ENCODE results near the gene GULP1.
"Not testable (repeated sequence)": the region's sequence is repeated elsewhere in the genome, so short reads cannot be mapped to it uniquely, and the experiment has no call there.

The GULP1 gene

GRCh38 chr2:188456114-188456909 is 164.6 kb downstream of the GULP1 start:
- H3K14ac ChIP-seq (ENCODE audit: low read length) = no peak overlapping the region
- no peak overlapping the region for H2AFZ ChIP-seq (ENCODE audit: low read length)
- no peak overlapping the region for H2BK15ac ChIP-seq (ENCODE audit: low read length)
- no CpG with 5 or more reads among the region's 12 CpGs for WGBS, 2 donors (ENCODE audit: extremely low coverage in 2 of 2, insufficient read length in 2 of 2, insufficient replicate concordance in 1 of 2)
- peaks cover 0 to 2% of the 10 kb centered on the region in 2 donors for H3K4me1 ChIP-seq (ENCODE audit: control insufficient read depth in 2 of 2, insufficient read depth in 1 of 2, low read depth in 1 of 2, low read length in 2 of 2)
- DNase-seq (ENCODE audit: low spot score) = no peak
- H3K36me3 ChIP-seq (replicated peaks in 1 of 2; ENCODE audit: control insufficient read depth in 2 of 2, insufficient read depth in 2 of 2, low read length in 2 of 2) = peaks cover 0 to 5% of the 10 kb centered on the region in 2 donors
- H3K4ac ChIP-seq (ENCODE audit: low read length) = no peak overlapping the region
- H3K79me1 ChIP-seq (ENCODE audit: low read depth, low read length) = peaks cover 2% of the 10 kb centered on the region
- H4K8ac ChIP-seq (ENCODE audit: low read depth, low read length) = no peak overlapping the region
- H3K4me2 ChIP-seq (ENCODE audit: insufficient read depth, low read length, poor library complexity, severe bottlenecking) = no peak overlapping the region
- peak overlapping the region; percentile 31 for H3K18ac ChIP-seq (ENCODE audit: low read length)
- no peak overlapping the region for H3K4me3 ChIP-seq (ENCODE audit: low read length in 2 of 2)
- no peak overlapping the region for H2BK5ac ChIP-seq (ENCODE audit: low read length)
- H3K9ac ChIP-seq (ENCODE audit: low read depth, low read length, poor library complexity) = no peak overlapping the region
- H3K9me3 ChIP-seq (replicated peaks in 1 of 2; ENCODE audit: control insufficient read depth in 2 of 2, insufficient read depth in 1 of 2, low read depth in 1 of 2, low read length in 2 of 2) = peaks cover 0 to 37% of the 10 kb centered on the region in 2 donors
- H2BK12ac ChIP-seq (ENCODE audit: low read length) = no peak overlapping the region
- no peak overlapping the region for H3K23ac ChIP-seq (ENCODE audit: low read depth, low read length, poor library complexity)
- H3K27me3 ChIP-seq (ENCODE audit: control insufficient read depth in 3 of 3, insufficient read depth in 3 of 3, low read depth in 1 of 3, low read length in 3 of 3) = no peaks in the 10 kb centered on the region
- H2BK120ac ChIP-seq (ENCODE audit: low read depth, low read length) = no peak overlapping the region
- H2AK5ac ChIP-seq (ENCODE audit: low read depth, low read length) = no peak overlapping the region
- no peak overlapping the region for H3K27ac ChIP-seq (replicated peaks; ENCODE audit: low read length)
- H4K91ac ChIP-seq (ENCODE audit: low read depth, low read length, poor library complexity) = no peak overlapping the region

- Histone ChIP-seq H3K14ac (ENCODE audit: low read length) (no peak overlapping the region), H3K18ac (ENCODE audit: low read length) (no peak overlapping the region), H2BK120ac (ENCODE audit: low read depth, low read length) (no peak overlapping the region), H4K8ac (ENCODE audit: low read depth, low read length) (no peak overlapping the region), H3K9me3 (replicated peaks in 1 of 2; ENCODE audit: control insufficient read depth in 2 of 2, insufficient read depth in 1 of 2, low read depth in 1 of 2, low read length in 2 of 2) (peaks cover 0 to 39% of the 10 kb centered on the region in 2 donors), H3K27me3 (ENCODE audit: control insufficient read depth in 3 of 3, insufficient read depth in 3 of 3, low read depth in 1 of 3, low read length in 3 of 3) (no peaks in the 10 kb centered on the region), H3K23ac (ENCODE audit: low read depth, low read length, poor library complexity) (no peak overlapping the region), H2AK5ac (ENCODE audit: low read depth, low read length) (no peak overlapping the region), H3K4me1 (ENCODE audit: control insufficient read depth in 2 of 2, insufficient read depth in 1 of 2, low read depth in 1 of 2, low read length in 2 of 2) (peaks cover 0 to 2% of the 10 kb centered on the region in 2 donors), H3K36me3 (replicated peaks in 1 of 2; ENCODE audit: control insufficient read depth in 2 of 2, insufficient read depth in 2 of 2, low read length in 2 of 2) (peaks cover 0 to 3% of the 10 kb centered on the region in 2 donors), H2BK5ac (ENCODE audit: low read length) (no peak overlapping the region), H2BK12ac (ENCODE audit: low read length) (no peak overlapping the region), H3K4ac (ENCODE audit: low read length) (no peak overlapping the region), H3K4me3 (ENCODE audit: low read length in 2 of 2) (no peak overlapping the region), H2AFZ (ENCODE audit: low read length) (no peak overlapping the region), H3K79me1 (ENCODE audit: low read depth, low read length) (peaks cover 2% of the 10 kb centered on the region), H3K27ac (replicated peaks; ENCODE audit: low read length) (no peak overlapping the region), H4K91ac (ENCODE audit: low read depth, low read length, poor library complexity) (no peak overlapping the region), H3K9ac (ENCODE audit: low read depth, low read length, poor library complexity) (no peak overlapping the region), H2BK15ac (ENCODE audit: low read length) (no peak overlapping the region), H3K4me2 (ENCODE audit: insufficient read depth, low read length, poor library complexity, severe bottlenecking) (no peak overlapping the region)
- no peak for DNase-seq (ENCODE audit: low spot score)
- WGBS, 2 donors (ENCODE audit: extremely low coverage in 2 of 2, insufficient read length in 2 of 2, insufficient replicate concordance in 1 of 2) = no CpG with 5 or more reads among the region's 2 CpGs
These were observed 167.4 kb downstream of the GULP1 start for GRCh38 chr2:188459061-188459460.

GRCh38 chr2:188466078-188466477 is 174.4 kb downstream of the GULP1 start:
- no CpG with 5 or more reads among the region's 3 CpGs for WGBS, 2 donors (ENCODE audit: extremely low coverage in 2 of 2, insufficient read length in 2 of 2, insufficient replicate concordance in 1 of 2)
- not testable (repeated sequence) for H3K4me2 ChIP-seq (ENCODE audit: insufficient read depth, low read length, poor library complexity, severe bottlenecking); H2AK5ac ChIP-seq (ENCODE audit: low read depth, low read length); DNase-seq (ENCODE audit: low spot score); H3K27me3 ChIP-seq (ENCODE audit: control insufficient read depth in 3 of 3, insufficient read depth in 3 of 3, low read depth in 1 of 3, low read length in 3 of 3); H3K4me3 ChIP-seq (ENCODE audit: low read length in 2 of 2); H3K36me3 ChIP-seq (replicated peaks in 1 of 2; ENCODE audit: control insufficient read depth in 2 of 2, insufficient read depth in 2 of 2, low read length in 2 of 2); H3K79me1 ChIP-seq (ENCODE audit: low read depth, low read length); H3K4me1 ChIP-seq (ENCODE audit: control insufficient read depth in 2 of 2, insufficient read depth in 1 of 2, low read depth in 1 of 2, low read length in 2 of 2); H2BK120ac ChIP-seq (ENCODE audit: low read depth, low read length); H3K23ac ChIP-seq (ENCODE audit: low read depth, low read length, poor library complexity); H2BK15ac ChIP-seq (ENCODE audit: low read length); H3K14ac ChIP-seq (ENCODE audit: low read length); H2AFZ ChIP-seq (ENCODE audit: low read length); H3K27ac ChIP-seq (replicated peaks; ENCODE audit: low read length); H3K4ac ChIP-seq (ENCODE audit: low read length); H2BK12ac ChIP-seq (ENCODE audit: low read length); H2BK5ac ChIP-seq (ENCODE audit: low read length); H4K8ac ChIP-seq (ENCODE audit: low read depth, low read length); H3K18ac ChIP-seq (ENCODE audit: low read length); H3K9ac ChIP-seq (ENCODE audit: low read depth, low read length, poor library complexity); H4K91ac ChIP-seq (ENCODE audit: low read depth, low read length, poor library complexity)
- H3K9me3 ChIP-seq (replicated peaks in 1 of 2; ENCODE audit: control insufficient read depth in 2 of 2, insufficient read depth in 1 of 2, low read depth in 1 of 2, low read length in 2 of 2) = peaks cover 2 to 29% of the 10 kb centered on the region in 2 donors

GRCh38 chr2:188466761-188467160 is 175.1 kb downstream of the GULP1 start:
- Histone ChIP-seq H2BK5ac (ENCODE audit: low read length) (no peak overlapping the region), H4K8ac (ENCODE audit: low read depth, low read length) (no peak overlapping the region), H2AFZ (ENCODE audit: low read length) (no peak overlapping the region), H3K27ac (replicated peaks; ENCODE audit: low read length) (no peak overlapping the region), H2AK5ac (ENCODE audit: low read depth, low read length) (no peak overlapping the region), H3K4me2 (ENCODE audit: insufficient read depth, low read length, poor library complexity, severe bottlenecking) (no peak overlapping the region), H3K4ac (ENCODE audit: low read length) (no peak overlapping the region), H3K36me3 (replicated peaks in 1 of 2; ENCODE audit: control insufficient read depth in 2 of 2, insufficient read depth in 2 of 2, low read length in 2 of 2) (no peaks in the 10 kb centered on the region), H3K79me1 (ENCODE audit: low read depth, low read length) (no peaks in the 10 kb centered on the region), H3K14ac (ENCODE audit: low read length) (no peak overlapping the region), H2BK12ac (ENCODE audit: low read length) (no peak overlapping the region), H2BK120ac (ENCODE audit: low read depth, low read length) (no peak overlapping the region), H3K23ac (ENCODE audit: low read depth, low read length, poor library complexity) (no peak overlapping the region), H3K9ac (ENCODE audit: low read depth, low read length, poor library complexity) (no peak overlapping the region), H3K27me3 (ENCODE audit: control insufficient read depth in 3 of 3, insufficient read depth in 3 of 3, low read depth in 1 of 3, low read length in 3 of 3) (no peaks in the 10 kb centered on the region), H3K18ac (ENCODE audit: low read length) (no peak overlapping the region), H3K9me3 (replicated peaks in 1 of 2; ENCODE audit: control insufficient read depth in 2 of 2, insufficient read depth in 1 of 2, low read depth in 1 of 2, low read length in 2 of 2) (peaks cover 2 to 28% of the 10 kb centered on the region in 2 donors), H4K91ac (ENCODE audit: low read depth, low read length, poor library complexity) (no peak overlapping the region), H3K4me1 (ENCODE audit: control insufficient read depth in 2 of 2, insufficient read depth in 1 of 2, low read depth in 1 of 2, low read length in 2 of 2) (peaks cover 2 to 4% of the 10 kb centered on the region in 2 donors), H3K4me3 (ENCODE audit: low read length in 2 of 2) (no peak overlapping the region), H2BK15ac (ENCODE audit: low read length) (no peak overlapping the region)
- WGBS, 2 donors (ENCODE audit: extremely low coverage in 2 of 2, insufficient read length in 2 of 2, insufficient replicate concordance in 1 of 2) = no CpG with 5 or more reads among the region's 1 CpG
- DNase-seq (ENCODE audit: low spot score) = no peak

Data from neuronal stem cell (in vitro differentiated cells).